Erythroblast (primary cell): ENCODE measurements around the gene HAUS5.

Experiments used
- GATA1 ChIP-seq: IDR thresholded peaks from 2 replicates; pipeline ENCODE4 v1.6.1; 2011; ENCODE audit warnings: low read depth, mild to moderate bottlenecking, control low read depth, low read length, moderate library complexity
- POLR2A ChIP-seq: IDR thresholded peaks from 2 replicates; pipeline ENCODE4 v1.6.1; 2011; ENCODE audit warnings: mild to moderate bottlenecking, low read length

DNA sequence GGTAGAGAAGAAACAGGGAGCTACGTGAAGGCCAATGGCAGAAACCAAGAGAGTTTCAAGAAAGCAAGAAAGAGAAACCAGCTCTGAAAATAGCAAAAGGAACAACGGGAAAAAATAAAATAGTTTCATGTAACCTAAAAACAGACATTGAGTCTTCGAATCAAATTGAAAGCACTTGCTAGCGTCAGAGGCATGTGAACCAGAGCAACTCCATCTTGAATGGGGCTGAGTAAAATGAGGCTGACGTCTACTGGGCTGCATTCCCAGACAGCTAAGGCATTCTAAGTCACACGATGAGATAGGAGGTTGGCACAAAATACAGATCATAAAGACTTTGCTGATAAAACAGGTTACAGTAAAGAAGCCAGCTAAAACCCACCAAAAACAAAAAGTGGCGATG is 33.8 kb upstream of the HAUS5 start:
- TF ChIP-seq POLR2A (no peak), GATA1 (no peak)
